ENCODE data around the gene LRIG2. TPM values are rescaled to one million over a fixed set of nuclear protein-coding genes. Genes with fewer than 3 reads are reported as not detected.

The LRIG2 gene
- total and polyA plus RNA-seq, 2 experiments from 2014 or later: 10.0 to 40.4 TPM

DNA sequence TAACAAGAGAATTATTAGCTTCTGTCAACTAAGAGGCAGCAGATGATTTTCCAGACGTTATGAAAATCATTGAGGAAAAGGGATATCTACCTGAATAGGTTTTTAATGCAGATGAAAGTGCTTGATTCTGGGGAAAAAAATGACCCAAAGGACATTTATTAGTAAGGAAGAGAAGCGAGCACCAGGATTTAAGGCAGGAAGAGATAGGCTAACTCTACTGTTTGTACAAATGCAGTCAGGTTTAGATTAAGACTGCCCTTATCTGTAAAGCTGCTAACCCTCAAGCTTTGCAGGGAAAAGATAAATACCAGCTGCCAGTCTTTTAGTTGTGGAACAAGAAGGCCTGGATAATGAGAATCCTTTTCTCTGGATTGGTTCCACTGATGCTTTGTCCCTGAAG, 33.0 kb upstream of the LRIG2 start:
- H3K4me1 Mint-ChIP-seq: peaks cover 48% of the 10 kb centered on the region
- no peak for DNase-seq (ENCODE audit: low spot score)
- Histone ChIP-seq H3K4me1 (ENCODE audit: insufficient read depth) (peaks cover 32% of the 10 kb centered on the region), H3K27me3 (ENCODE audit: insufficient read depth) (no peaks in the 10 kb centered on the region), H2AFZ (no peak overlapping the region), H3F3A (replicated peaks; ENCODE audit: low read depth) (peaks cover 20% of the 10 kb centered on the region), H3K4me3 (no peak overlapping the region), H3K79me2 (replicated peaks; ENCODE audit: insufficient read depth) (no peaks in the 10 kb centered on the region), H3K4me2 (no peak overlapping the region), H3K36me3 (ENCODE audit: insufficient read depth) (no peaks in the 10 kb centered on the region), H4K20me1 (replicated peaks; ENCODE audit: insufficient read depth) (no peaks in the 10 kb centered on the region), H3K27ac (ENCODE audit: low read depth) (peak overlapping the region; percentile 99), H3K9me2 (ENCODE audit: insufficient read depth) (no peaks in the 10 kb centered on the region; the same call in 1 of the 2 replicates)
- peaks cover 2% of the 10 kb centered on the region; the same call in 1 of the 3 replicates for H3K36me3 Mint-ChIP-seq (ENCODE audit: low read depth)
- TF ChIP-seq, protein P1, sequence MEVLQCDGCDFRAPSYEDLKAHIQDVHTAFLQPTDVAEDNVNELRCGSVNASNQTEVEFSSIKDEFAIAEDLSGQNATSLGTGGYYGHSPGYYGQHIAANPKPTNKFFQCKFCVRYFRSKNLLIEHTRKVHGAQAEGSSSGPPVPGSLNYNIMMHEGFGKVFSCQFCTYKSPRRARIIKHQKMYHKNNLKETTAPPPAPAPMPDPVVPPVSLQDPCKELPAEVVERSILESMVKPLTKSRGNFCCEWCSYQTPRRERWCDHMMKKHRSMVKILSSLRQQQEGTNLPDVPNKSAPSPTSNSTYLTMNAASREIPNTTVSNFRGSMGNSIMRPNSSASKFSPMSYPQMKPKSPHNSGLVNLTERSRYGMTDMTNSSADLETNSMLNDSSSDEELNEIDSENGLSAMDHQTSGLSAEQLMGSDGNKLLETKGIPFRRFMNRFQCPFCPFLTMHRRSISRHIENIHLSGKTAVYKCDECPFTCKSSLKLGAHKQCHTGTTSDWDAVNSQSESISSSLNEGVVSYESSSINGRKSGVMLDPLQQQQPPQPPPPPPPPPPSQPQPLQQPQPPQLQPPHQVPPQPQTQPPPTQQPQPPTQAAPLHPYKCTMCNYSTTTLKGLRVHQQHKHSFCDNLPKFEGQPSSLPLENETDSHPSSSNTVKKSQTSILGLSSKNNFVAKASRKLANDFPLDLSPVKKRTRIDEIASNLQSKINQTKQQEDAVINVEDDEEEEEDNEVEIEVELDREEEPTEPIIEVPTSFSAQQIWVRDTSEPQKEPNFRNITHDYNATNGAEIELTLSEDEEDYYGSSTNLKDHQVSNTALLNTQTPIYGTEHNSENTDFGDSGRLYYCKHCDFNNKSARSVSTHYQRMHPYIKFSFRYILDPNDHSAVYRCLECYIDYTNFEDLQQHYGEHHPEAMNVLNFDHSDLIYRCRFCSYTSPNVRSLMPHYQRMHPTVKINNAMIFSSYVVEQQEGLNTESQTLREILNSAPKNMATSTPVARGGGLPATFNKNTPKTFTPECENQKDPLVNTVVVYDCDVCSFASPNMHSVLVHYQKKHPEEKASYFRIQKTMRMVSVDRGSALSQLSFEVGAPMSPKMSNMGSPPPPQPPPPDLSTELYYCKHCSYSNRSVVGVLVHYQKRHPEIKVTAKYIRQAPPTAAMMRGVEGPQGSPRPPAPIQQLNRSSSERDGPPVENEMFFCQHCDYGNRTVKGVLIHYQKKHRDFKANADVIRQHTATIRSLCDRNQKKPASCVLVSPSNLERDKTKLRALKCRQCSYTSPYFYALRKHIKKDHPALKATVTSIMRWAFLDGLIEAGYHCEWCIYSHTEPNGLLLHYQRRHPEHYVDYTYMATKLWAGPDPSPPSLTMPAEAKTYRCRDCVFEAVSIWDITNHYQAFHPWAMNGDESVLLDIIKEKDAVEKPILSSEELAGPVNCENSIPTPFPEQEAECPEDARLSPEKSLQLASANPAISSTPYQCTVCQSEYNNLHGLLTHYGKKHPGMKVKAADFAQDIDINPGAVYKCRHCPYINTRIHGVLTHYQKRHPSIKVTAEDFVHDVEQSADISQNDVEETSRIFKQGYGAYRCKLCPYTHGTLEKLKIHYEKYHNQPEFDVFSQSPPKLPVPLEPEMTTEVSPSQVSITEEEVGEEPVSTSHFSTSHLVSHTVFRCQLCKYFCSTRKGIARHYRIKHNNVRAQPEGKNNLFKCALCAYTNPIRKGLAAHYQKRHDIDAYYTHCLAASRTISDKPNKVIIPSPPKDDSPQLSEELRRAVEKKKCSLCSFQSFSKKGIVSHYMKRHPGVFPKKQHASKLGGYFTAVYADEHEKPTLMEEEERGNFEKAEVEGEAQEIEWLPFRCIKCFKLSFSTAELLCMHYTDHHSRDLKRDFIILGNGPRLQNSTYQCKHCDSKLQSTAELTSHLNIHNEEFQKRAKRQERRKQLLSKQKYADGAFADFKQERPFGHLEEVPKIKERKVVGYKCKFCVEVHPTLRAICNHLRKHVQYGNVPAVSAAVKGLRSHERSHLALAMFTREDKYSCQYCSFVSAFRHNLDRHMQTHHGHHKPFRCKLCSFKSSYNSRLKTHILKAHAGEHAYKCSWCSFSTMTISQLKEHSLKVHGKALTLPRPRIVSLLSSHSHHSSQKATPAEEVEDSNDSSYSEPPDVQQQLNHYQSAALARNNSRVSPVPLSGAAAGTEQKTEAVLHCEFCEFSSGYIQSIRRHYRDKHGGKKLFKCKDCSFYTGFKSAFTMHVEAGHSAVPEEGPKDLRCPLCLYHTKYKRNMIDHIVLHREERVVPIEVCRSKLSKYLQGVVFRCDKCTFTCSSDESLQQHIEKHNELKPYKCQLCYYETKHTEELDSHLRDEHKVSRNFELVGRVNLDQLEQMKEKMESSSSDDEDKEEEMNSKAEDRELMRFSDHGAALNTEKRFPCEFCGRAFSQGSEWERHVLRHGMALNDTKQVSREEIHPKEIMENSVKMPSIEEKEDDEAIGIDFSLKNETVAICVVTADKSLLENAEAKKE (CRISPR knock-in tag; IDR thresholded peaks at IDR 0.05): no peak
- TF ChIP-seq EZH2 (IDR thresholded peaks at IDR 0.05; ENCODE audit: low read depth, unreplicated experiment) (no peak), CREB1 (CRISPR knock-in tag; IDR thresholded peaks at IDR 0.05; ENCODE audit: low read depth) (no peak), ZNF114 (CRISPR knock-in tag; IDR thresholded peaks at IDR 0.05) (no peak), JUNB (IDR thresholded peaks at IDR 0.05; ENCODE audit: unreplicated experiment) (no peak), CTCF (conservative IDR thresholded peaks at IDR 0.05; ENCODE audit: low read depth in 2 of 2) (no peak), ETS1 (IDR thresholded peaks at IDR 0.05) (no peak), ZNF331 (CRISPR knock-in tag; IDR thresholded peaks at IDR 0.05; ENCODE audit: low read depth) (no peak), STAT1 (IDR thresholded peaks at IDR 0.05; ENCODE audit: unreplicated experiment) (no peak), EZH2phosphoT487 (IDR thresholded peaks at IDR 0.05; ENCODE audit: unreplicated experiment) (no peak), POLR2AphosphoS5 (IDR thresholded peaks at IDR 0.05; ENCODE audit: low read depth) (no peak), NANOG (IDR thresholded peaks at IDR 0.05; ENCODE audit: borderline replicate concordance) (no peak)
- TF ChIP-seq, protein P2, sequence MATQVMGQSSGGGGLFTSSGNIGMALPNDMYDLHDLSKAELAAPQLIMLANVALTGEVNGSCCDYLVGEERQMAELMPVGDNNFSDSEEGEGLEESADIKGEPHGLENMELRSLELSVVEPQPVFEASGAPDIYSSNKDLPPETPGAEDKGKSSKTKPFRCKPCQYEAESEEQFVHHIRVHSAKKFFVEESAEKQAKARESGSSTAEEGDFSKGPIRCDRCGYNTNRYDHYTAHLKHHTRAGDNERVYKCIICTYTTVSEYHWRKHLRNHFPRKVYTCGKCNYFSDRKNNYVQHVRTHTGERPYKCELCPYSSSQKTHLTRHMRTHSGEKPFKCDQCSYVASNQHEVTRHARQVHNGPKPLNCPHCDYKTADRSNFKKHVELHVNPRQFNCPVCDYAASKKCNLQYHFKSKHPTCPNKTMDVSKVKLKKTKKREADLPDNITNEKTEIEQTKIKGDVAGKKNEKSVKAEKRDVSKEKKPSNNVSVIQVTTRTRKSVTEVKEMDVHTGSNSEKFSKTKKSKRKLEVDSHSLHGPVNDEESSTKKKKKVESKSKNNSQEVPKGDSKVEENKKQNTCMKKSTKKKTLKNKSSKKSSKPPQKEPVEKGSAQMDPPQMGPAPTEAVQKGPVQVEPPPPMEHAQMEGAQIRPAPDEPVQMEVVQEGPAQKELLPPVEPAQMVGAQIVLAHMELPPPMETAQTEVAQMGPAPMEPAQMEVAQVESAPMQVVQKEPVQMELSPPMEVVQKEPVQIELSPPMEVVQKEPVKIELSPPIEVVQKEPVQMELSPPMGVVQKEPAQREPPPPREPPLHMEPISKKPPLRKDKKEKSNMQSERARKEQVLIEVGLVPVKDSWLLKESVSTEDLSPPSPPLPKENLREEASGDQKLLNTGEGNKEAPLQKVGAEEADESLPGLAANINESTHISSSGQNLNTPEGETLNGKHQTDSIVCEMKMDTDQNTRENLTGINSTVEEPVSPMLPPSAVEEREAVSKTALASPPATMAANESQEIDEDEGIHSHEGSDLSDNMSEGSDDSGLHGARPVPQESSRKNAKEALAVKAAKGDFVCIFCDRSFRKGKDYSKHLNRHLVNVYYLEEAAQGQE (IDR thresholded peaks at IDR 0.05; ENCODE audit: unreplicated experiment): no peak
- no peak for ATAC-seq
- no peak overlapping the region for H3K27ac Mint-ChIP-seq
- H3K27me3 Mint-ChIP-seq (ENCODE audit: insufficient read depth, low read depth, poor library complexity): peaks cover 14% of the 10 kb centered on the region
- no peak overlapping the region for H3K4me3 Mint-ChIP-seq
- H3K9me3 Mint-ChIP-seq: no peaks in the 10 kb centered on the region
